GM12878 (cell line): ENCODE data around the gene FGD1. TPM values are rescaled to one million over a fixed set of nuclear protein-coding genes. Genes with fewer than 3 reads are reported as not detected.
"Not testable (repeated sequence)": the region's sequence is repeated elsewhere in the genome, so short reads cannot be mapped to it uniquely, and the experiment has no call there.

Experiments used
- ATAC-seq: fragments of 200-7000 bp; cut with Tn5 transposase; 3 replicates; pipeline ENCODE4 v1.9.1; 2020; ENCODE audit warnings: mild to moderate bottlenecking, moderate library complexity
- BruUV-seq: library from RNA; stranded (reverse); fragments of 400-500 nt; replicated peaks from 2 replicates; lab custom pipeline; 2021; lab: Mats Ljungman, UMichigan
- CTCF ChIA-PET: fragments of 300-600 bp; sonication (Branson Sonifier 250); formaldehyde crosslinking; extraction: SDS; loops from one replicate; lab custom pipeline; 2021; ENCODE audit warnings: inconsistent platforms; lab: Yijun Ruan, JAX
- POLR2A ChIA-PET: fragments of 350-600 bp; formaldehyde crosslinking; extraction: SDS; loops from one replicate; lab custom pipeline; 2021; ENCODE audit warnings: inconsistent platforms; lab: Charles Lee
- RAD21 ChIA-PET: fragments of 300-600 bp; sonication (Branson Sonifier 250); formaldehyde crosslinking; loops from one replicate; lab custom pipeline; 2023; ENCODE audit warnings: antibody characterized with exemption; ENCODE audit not compliant: unreplicated experiment; lab: Charles Lee
- SMC1A ChIA-PET: fragments of 300-600 bp; sonication (Branson Sonifier 250); formaldehyde crosslinking; loops from one replicate; lab custom pipeline; 2023; ENCODE audit not compliant: unreplicated experiment, uncharacterized antibody; lab: Charles Lee
- DNase-seq: peaks from one replicate; pipeline ENCODE4 v3.0.0-alpha.2; 2011; ENCODE audit warnings: low read depth, low spot score
- FAIRE-seq: peaks from 3 replicates; lab custom pipeline; 2011; peaks lifted over from hg19 to GRCh38; lab: Jason Lieb, UNC
- H2AFZ ChIP-seq: 2 replicates; pipeline ENCODE4 v1.6.0; 2011; ENCODE audit warnings: low read depth, low read length, control low read depth; ENCODE audit not compliant: control insufficient read depth
- H3K27ac ChIP-seq: 2 replicates; pipeline ENCODE4 v1.5.1; 2011; ENCODE audit warnings: control low read depth; ENCODE audit not compliant: control insufficient read depth, insufficient read depth
- H3K27me3 ChIP-seq, 2 experiments: replicated peaks in 1 of 2; 2 replicates each; pipeline versions ENCODE4 v1.6.0 to v1.6.1; 2011; ENCODE audit warnings: low read length in 1 of 2; ENCODE audit not compliant: control insufficient read depth in 2 of 2, insufficient read depth in 2 of 2
- H3K36me3 ChIP-seq, 2 experiments: 2 replicates each; pipeline ENCODE4 v1.5.1; 2011; ENCODE audit warnings: low read length in 1 of 2; ENCODE audit not compliant: control insufficient read depth in 2 of 2, insufficient read depth in 2 of 2
- H3K4me1 ChIP-seq: 2 replicates; pipeline ENCODE4 v1.6.1; 2011; ENCODE audit warnings: mild to moderate bottlenecking, low read length, moderate library complexity, mixed read lengths; ENCODE audit not compliant: control insufficient read depth, insufficient read depth
- H3K4me2 ChIP-seq: 2 replicates; pipeline ENCODE4 v1.6.0; 2011; ENCODE audit warnings: control low read depth; ENCODE audit not compliant: control insufficient read depth, insufficient read depth
- H3K4me3 ChIP-seq: fragments of 200-600 bp; sonication (generic); 2 replicates; pipeline ENCODE4 v1.5.1; 2016
- H3K79me2 ChIP-seq: 2 replicates; pipeline ENCODE4 v1.6.0; 2011; ENCODE audit warnings: low read length; ENCODE audit not compliant: control insufficient read depth, insufficient read depth
- H3K9ac ChIP-seq: 2 replicates; pipeline ENCODE4 v1.8.0; 2011; ENCODE audit warnings: low read length, control low read depth, mixed read lengths; ENCODE audit not compliant: control insufficient read depth, insufficient read depth
- H3K9me3 ChIP-seq: replicated peaks from 3 replicates; pipeline ENCODE4 v1.5.1; 2011; ENCODE audit warnings: mild to moderate bottlenecking, low read length; ENCODE audit not compliant: control insufficient read depth, insufficient read depth
- H4K20me1 ChIP-seq: 2 replicates; pipeline ENCODE4 v1.6.0; 2011; ENCODE audit not compliant: control insufficient read depth, insufficient read depth
- MYC ChIP-seq: IDR thresholded peaks from 2 replicates; pipeline ENCODE4 v1.6.1; 2011; ENCODE audit warnings: mild to moderate bottlenecking, low read length, moderate library complexity, inconsistent platforms; ENCODE audit not compliant: insufficient read depth, insufficient replicate concordance, insufficient read length, severe bottlenecking
- RUNX3 ChIP-seq: IDR thresholded peaks from 2 replicates; pipeline ENCODE4 v1.6.1; 2012; ENCODE audit warnings: low read length, inconsistent platforms
- SMAD1 ChIP-seq: fragments of 450-650 bp; IDR thresholded peaks from 2 replicates; pipeline ENCODE4 v1.6.1; 2018; ENCODE audit warnings: mild to moderate bottlenecking, low read depth; ENCODE audit not compliant: partially characterized antibody
- SMC3 ChIP-seq: IDR thresholded peaks from 2 replicates; pipeline ENCODE4 v1.6.1; 2011; ENCODE audit warnings: low read length, improper control_type of control experiment, borderline replicate concordance
- WGBS: methylation state at CpG from one replicate; pipeline ENCODE4 v1.1.6; 2016; ENCODE audit warnings: low lambda C conversion rate; ENCODE audit not compliant: insufficient replicate concordance, insufficient coverage; ENCODE audit errors: missing lambda C conversion rate; 5-methylcytosine and 5-hydroxymethylcytosine counted together
- in situ Hi-C: fragments of 300-500 bp; cut with MboI; formaldehyde crosslinking; loops from 9 replicates; pipeline ENCODE4 v1.14.3; 2018; ENCODE audit warnings: mixed read lengths
- intact Hi-C: fragments of 100-400 bp; cut with micrococcal nuclease; formaldehyde crosslinking; loops from one replicate; pipeline ENCODE4 v1.14.2; 2022; ENCODE audit not compliant: unreplicated experiment
- polyA plus RNA-seq, 11 experiments: library from polyadenylated mRNA; depleted of rRNA in 4 of 11; unstranded in 6 of 11; stranded (reverse) in 5 of 11; fragments of >200 nt; fragmentation: Nextera tagmentation in 4 of 11; fragmentation: Illumina TruSeq in 1 of 11; extraction: Ambion mirVana in 4 of 11; extraction: Trizol in 1 of 11; gene quantifications; 1 replicate in 1 of 11; 2 replicates in 10 of 11; pipeline versions ENCODE4 v1.2.1 to v1.2.3, GENCODE V29; 2011 to 2016; ENCODE audit warnings: inconsistent platforms in 2 of 11, missing spikeins in 2 of 11, low read depth in 1 of 11
- total RNA-seq, 4 experiments: library from RNA; depleted of rRNA in 3 of 4; stranded (reverse); fragments of >200 nt in 3 of 4; fragmentation: Illumina TruSeq in 1 of 4; extraction: Trizol in 1 of 4; gene quantifications; 2 replicates each; pipeline versions ENCODE4 v1.2.1 to v1.2.3, GENCODE V29; 2013 to 2021

Gene FGD1
- total and polyA plus RNA-seq, 10 of the 15 experiments (the other 5 are each of a cell fraction or from before 2014, with no cell fraction given), result 0.05 to 0.50 (median 0.45) TPM; not detected in 7

- H3K27me3 ChIP-seq, H3K27ac ChIP-seq, H3K4me3 ChIP-seq, RAD21 ChIA-PET, CTCF ChIA-PET, H3K9ac ChIP-seq, SMC1A ChIA-PET, ATAC-seq, H3K4me1 ChIP-seq, in situ Hi-C loops, DNase-seq, H3K4me2 ChIP-seq, H3K9me3 ChIP-seq, POLR2A ChIA-PET, H2AFZ ChIP-seq, BruUV-seq, intact Hi-C loops, FAIRE-seq, H3K79me2 ChIP-seq, H4K20me1 ChIP-seq: not testable (repeated sequence)
- 71% methylated on average over 1 of the region's 4 CpGs for WGBS
- H3K36me3 ChIP-seq, result peaks cover 5 to 10% of the 10 kb centered on the region in 2 experiments
Measured at GRCh38 chrX:54542239-54542638, 46.2 kb upstream of the FGD1 start.

GRCh38 chrX:54540289-54540688 lies 44.3 kb upstream of the FGD1 start:
- TF ChIP-seq MYC (no peak), RUNX3 (no peak), SMAD1 (no peak), SMC3 (no peak)
- in situ Hi-C loops, result no loop called here
- no peak overlapping the region for H3K27ac ChIP-seq
- FAIRE-seq (no peak), ATAC-seq (no peak), DNase-seq (no peak)
- H3K9ac ChIP-seq, result no peak overlapping the region
- H3K4me1 ChIP-seq, result no peaks in the 10 kb centered on the region
- no peak overlapping the region for H3K4me3 ChIP-seq
- H2AFZ ChIP-seq, result no peak overlapping the region
- no peaks in the 10 kb centered on the region for H3K9me3 ChIP-seq
- POLR2A ChIA-PET, result no interaction called here
- H4K20me1 ChIP-seq, result no peaks in the 10 kb centered on the region
- H3K36me3 ChIP-seq, result peaks cover 5 to 10% of the 10 kb centered on the region in 2 experiments
- SMC1A ChIA-PET, result no interaction called here
- peaks cover 4% of the 10 kb centered on the region for H3K79me2 ChIP-seq
- 68% methylated on average over 4 of the region's 4 CpGs for WGBS
- CTCF ChIA-PET, result no interaction called here
- H3K4me2 ChIP-seq, result no peak overlapping the region
- H3K27me3 ChIP-seq, result no peaks in the 10 kb centered on the region
- BruUV-seq, result no TSS peak
- RAD21 ChIA-PET, result no interaction called here
- intact Hi-C loops, result no loop called here
